Ascending aorta (tissue), 2 donors: Measurements from ENCODE around the gene ODAM. TPM values are rescaled to one million over a fixed set of nuclear protein-coding genes. Genes with fewer than 3 reads are reported as not detected.
"Not testable (repeated sequence)": the region's sequence is repeated elsewhere in the genome, so short reads cannot be mapped to it uniquely, and the experiment has no call there.

Source experiments
- DNase-seq, 2 donors: peaks; one replicate each; pipeline ENCODE4 v3.0.0-alpha.2; 2019; ENCODE audit warnings: low spot score in 2 of 2
- H3K27ac ChIP-seq, 2 donors: fragments of 200-600 bp; sonication (generic); one replicate each; pipeline ENCODE4 v1.5.1; 2016 to 2017; ENCODE audit warnings: mild to moderate bottlenecking in 1 of 2
- H3K27me3 ChIP-seq: fragments of 200-600 bp; sonication (generic); one replicate; pipeline ENCODE4 v1.5.1; 2017
- H3K36me3 ChIP-seq, 2 donors: fragments of 200-600 bp; sonication (generic); one replicate each; pipeline ENCODE4 v1.5.1; 2016
- H3K4me1 ChIP-seq, 2 donors: fragments of 200-600 bp; sonication (generic); one replicate each; pipeline ENCODE4 v1.5.1; 2016 to 2017; ENCODE audit warnings: mild to moderate bottlenecking in 1 of 2
- H3K4me3 ChIP-seq, 2 donors: fragments of 200-600 bp; sonication (generic); one replicate each; pipeline ENCODE4 v1.5.1; 2016 to 2017; ENCODE audit warnings: mild to moderate bottlenecking in 1 of 2
- H3K9me3 ChIP-seq, 2 donors: fragments of 200-600 bp; sonication (generic); one replicate each; pipeline ENCODE4 v1.5.1; 2016
- CTCF ChIP-seq, 3 experiments: fragments of 200-600 bp in 2 of 3; fragments of 450-650 bp in 1 of 3; sonication (generic) in 2 of 3; IDR thresholded peaks; one replicate each; pipeline ENCODE4 v1.5.1; 2016 to 2019; ENCODE audit warnings: antibody characterized with exemption in 3 of 3, mild to moderate bottlenecking in 1 of 3, moderate library complexity in 1 of 3
- intact Hi-C: fragments of 100-400 bp; cut with DNase I; formaldehyde crosslinking; loops from one replicate; pipeline ENCODE4 v1.15.1; 2023
- total RNA-seq: library from RNA; depleted of rRNA; stranded (reverse); fragments of >200 nt; gene quantifications from one replicate; pipeline ENCODE4 v1.1.0, GENCODE V29; 2016

The ODAM gene
- total RNA-seq, 1 donor from 2014 or later: not detected

DNA sequence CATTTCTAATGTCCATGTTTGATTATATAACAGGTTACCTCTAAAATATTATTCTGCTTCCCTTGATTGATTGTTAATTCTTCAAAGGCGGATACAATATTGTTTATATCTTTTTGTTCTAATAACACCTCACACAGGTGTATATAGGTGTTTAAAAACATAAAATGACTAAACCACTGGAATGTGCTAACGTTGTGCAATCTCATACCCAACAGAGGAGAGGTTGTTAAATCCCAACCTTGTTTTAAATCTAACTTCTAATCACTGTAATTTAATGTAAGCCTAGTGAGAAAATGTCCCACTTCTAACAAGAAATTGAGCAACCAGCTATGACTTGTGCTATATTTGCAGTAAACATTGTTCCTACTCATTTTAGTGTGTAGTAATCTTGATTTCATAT lies 1.3 kb downstream of the ODAM start:
- intact Hi-C loops: no loop called here
- Histone ChIP-seq H3K27me3 (no peaks in the 10 kb centered on the region), H3K36me3 (no peaks in the 10 kb centered on the region), H3K4me3 (no peak overlapping the region), H3K4me1 (no peaks in the 10 kb centered on the region), H3K27ac (no peak overlapping the region), H3K9me3 (no peaks in the 10 kb centered on the region)
- no peak for DNase-seq
- TF ChIP-seq CTCF (IDR thresholded peaks at IDR 0.05): no peak

GRCh38 chr4:70197842-70198241 lies 2.3 kb downstream of the ODAM start:
- Histone ChIP-seq H3K27me3 (no peaks in the 10 kb centered on the region), H3K36me3 (no peaks in the 10 kb centered on the region), H3K27ac (no peak overlapping the region), H3K4me3 (no peak overlapping the region), H3K9me3 (no peaks in the 10 kb centered on the region), H3K4me1 (no peaks in the 10 kb centered on the region)
- intact Hi-C loops: no loop called here
- DNase-seq: no peak
- TF ChIP-seq CTCF (IDR thresholded peaks at IDR 0.05): no peak

DNA sequence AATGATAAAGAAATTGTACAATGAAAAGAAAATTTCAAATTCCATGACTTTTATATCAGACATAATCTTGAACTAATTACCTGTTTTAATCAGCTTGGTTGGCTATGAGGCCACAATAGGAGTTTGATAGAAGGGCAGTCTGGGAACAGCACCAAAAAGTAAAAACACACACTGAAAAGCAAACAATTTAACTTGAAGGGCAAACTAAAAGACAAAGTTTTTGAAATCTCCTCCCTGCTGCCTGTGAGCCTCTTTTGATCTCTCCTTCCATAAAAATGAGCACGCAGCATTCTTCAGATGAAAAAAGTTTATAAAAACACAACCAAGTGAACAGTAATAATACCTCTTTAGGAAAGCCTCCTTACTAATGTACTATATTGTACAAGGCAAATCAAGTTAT lies 8.1 kb downstream of the ODAM start:
- Histone ChIP-seq H3K4me3 (no peak overlapping the region), H3K9me3 (no peaks in the 10 kb centered on the region), H3K4me1 (no peaks in the 10 kb centered on the region), H3K36me3 (no peaks in the 10 kb centered on the region), H3K27ac (no peak overlapping the region), H3K27me3 (no peaks in the 10 kb centered on the region)
- no peak for DNase-seq
- intact Hi-C loops: no loop called here
- no peak for TF ChIP-seq CTCF (IDR thresholded peaks at IDR 0.05)

DNA sequence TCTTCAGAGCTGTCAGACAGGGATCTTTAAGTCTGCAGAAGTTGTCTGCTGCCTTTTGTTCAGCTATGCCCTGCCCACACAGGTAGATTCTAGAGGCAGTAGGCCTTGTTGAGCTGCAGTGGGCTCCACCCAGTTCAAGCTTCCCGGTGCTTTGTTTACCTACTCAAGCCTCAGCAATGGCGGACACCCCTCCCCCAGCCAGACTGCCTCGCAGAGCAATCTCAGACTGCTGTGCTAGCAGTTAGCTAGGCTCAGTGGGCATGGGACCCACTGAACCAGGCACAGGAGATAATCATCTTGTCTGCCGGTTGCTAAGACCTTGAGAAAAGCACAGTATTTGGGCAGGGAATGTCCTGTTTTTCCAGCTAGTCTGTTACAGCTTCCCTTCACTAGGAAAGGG lies 17.2 kb downstream of the ODAM start:
- DNase-seq, H3K27me3 ChIP-seq, intact Hi-C loops, H3K4me3 ChIP-seq, H3K36me3 ChIP-seq, H3K27ac ChIP-seq, H3K4me1 ChIP-seq, H3K9me3 ChIP-seq: not testable (repeated sequence)

DNA sequence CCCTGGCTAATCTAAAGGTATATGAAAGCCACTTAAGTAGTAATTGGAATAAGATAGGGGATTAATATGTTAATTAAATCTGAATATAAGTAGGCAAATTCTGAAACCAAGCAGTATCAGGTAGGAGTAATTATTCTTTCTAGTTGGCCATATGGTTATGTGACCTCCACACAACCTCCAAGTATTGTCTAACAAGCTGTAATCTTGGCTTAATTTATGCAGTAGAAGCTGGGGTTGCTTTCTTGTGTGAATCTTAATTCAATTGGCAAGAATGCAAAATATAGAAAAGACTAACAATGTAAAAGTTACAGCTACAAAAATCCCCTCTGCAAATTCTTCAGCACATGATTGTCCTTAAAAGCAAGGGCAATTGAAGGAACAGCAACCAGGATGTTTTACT lies 20.6 kb downstream of the ODAM start:
- H3K4me3 ChIP-seq, H3K27me3 ChIP-seq, H3K27ac ChIP-seq, DNase-seq, H3K36me3 ChIP-seq, H3K9me3 ChIP-seq, H3K4me1 ChIP-seq, intact Hi-C loops: not testable (repeated sequence)

GRCh38 chr4:70216550-70216949 lies 21.0 kb downstream of the ODAM start:
- DNase-seq, H3K27me3 ChIP-seq, H3K9me3 ChIP-seq, H3K27ac ChIP-seq, intact Hi-C loops, H3K4me1 ChIP-seq, H3K36me3 ChIP-seq, H3K4me3 ChIP-seq: not testable (repeated sequence)

GRCh38 chr4:70221389-70221788 lies 25.9 kb downstream of the ODAM start:
- H3K27ac ChIP-seq, H3K27me3 ChIP-seq, DNase-seq, H3K36me3 ChIP-seq, H3K4me1 ChIP-seq, H3K9me3 ChIP-seq, intact Hi-C loops, H3K4me3 ChIP-seq: not testable (repeated sequence)

GRCh38 chr4:70221818-70222217 lies 26.3 kb downstream of the ODAM start:
- H3K4me3 ChIP-seq, H3K27ac ChIP-seq, H3K4me1 ChIP-seq, H3K36me3 ChIP-seq, H3K27me3 ChIP-seq, DNase-seq, H3K9me3 ChIP-seq, intact Hi-C loops: not testable (repeated sequence)
